Kidney (tissue), 14 donors: ENCODE measurements around the gene ADAMTS14. TPM values are rescaled to one million over a fixed set of nuclear protein-coding genes. Genes with fewer than 3 reads are reported as not detected.

Experiments
- DNase-seq, 5 donors: peaks; one replicate each; pipeline ENCODE4 v3.0.0-alpha.2; 2013 to 2020
- FAIRE-seq: peaks from 2 replicates; lab custom pipeline; 2012; peaks lifted over from hg19 to GRCh38; lab: Jason Lieb, UNC
- H3K27ac ChIP-seq, 2 donors: one replicate each; pipeline ENCODE4 v1.7.0; 2013; ENCODE audit warnings: low read depth in 2 of 2, low read length in 2 of 2, inconsistent platforms in 1 of 2
- H3K27me3 ChIP-seq: one replicate; pipeline ENCODE4 v1.7.1; 2013; ENCODE audit warnings: low read length, inconsistent platforms; ENCODE audit not compliant: control insufficient read depth, insufficient read depth
- H3K36me3 ChIP-seq, 3 donors: one replicate each; pipeline versions ENCODE4 v1.7.0 to v1.7.1; 2013; ENCODE audit warnings: low read length in 3 of 3, control low read depth in 1 of 3, inconsistent platforms in 1 of 3; ENCODE audit not compliant: insufficient read depth in 3 of 3, control insufficient read depth in 2 of 3
- H3K4me1 ChIP-seq, 3 donors: one replicate each; pipeline versions ENCODE4 v1.7.0 to v1.7.1; 2013; ENCODE audit warnings: low read length in 3 of 3, inconsistent platforms in 1 of 3, low read depth in 1 of 3; ENCODE audit not compliant: control insufficient read depth in 2 of 3, insufficient read depth in 2 of 3
- H3K4me3 ChIP-seq, 3 donors: one replicate each; pipeline versions ENCODE4 v1.7.0 to v1.8.1; 2013; ENCODE audit warnings: low read length in 3 of 3, control low read depth in 1 of 3, inconsistent platforms in 1 of 3
- H3K9ac ChIP-seq, 3 donors: one replicate each; pipeline versions ENCODE4 v1.7.0 to v1.7.1; 2013; ENCODE audit warnings: low read length in 3 of 3, control low read depth in 1 of 3, inconsistent platforms in 1 of 3
- H3K9me3 ChIP-seq, 3 donors: one replicate each; pipeline versions ENCODE4 v1.7.0 to v1.7.1; 2013; ENCODE audit warnings: low read length in 3 of 3, control low read depth in 1 of 3, inconsistent platforms in 1 of 3; ENCODE audit not compliant: control insufficient read depth in 2 of 3, insufficient read depth in 1 of 3
- intact Hi-C: fragments of 100-400 bp; cut with DNase I; formaldehyde crosslinking; loops from one replicate; pipeline ENCODE4 v1.11.1; 2022
- polyA plus RNA-seq: library from polyadenylated mRNA; stranded (reverse); fragments of 350-450 nt; fragmentation: Illumina TruSeq; extraction: RNeasy Lipid Tissue Mini Kit (QIAGEN cat#74804); gene quantifications from one replicate; pipeline ENCODE4 v1.2.3, GENCODE V29; 2014; ENCODE audit warnings: low read depth, low replicate concordance; ENCODE audit not compliant: insufficient read depth
- total RNA-seq: library from RNA; stranded (reverse); fragmentation: NEBNext Ultra II Directional; extraction: Animal tissue kit (Norgen Biotek cat#: 25700); gene quantifications from one replicate; pipeline ENCODE4 v1.2.1, GENCODE V29; 2021
- TF ChIP-seq, protein P1 (sequence below): IDR thresholded peaks from 3 replicates; pipeline ENCODE4 v1.5.1; 2012; ENCODE audit warnings: mild to moderate bottlenecking, moderate library complexity, borderline replicate concordance; ENCODE audit not compliant: insufficient read depth; ENCODE audit errors: extremely low read depth
- donor health status: control.
- donor health status: control.
- donor health status: control.
- donor health status: control.
- donor health status: control.
- donor health status: DM: yes; HTN: yes; CAD: no.
- donor health status: Normal renal cell carcinoma (clear cell type).

Gene ADAMTS14
- total and polyA plus RNA-seq, 2 donors from 2014 or later: 0.47 TPM; not detected in 1

DNA sequence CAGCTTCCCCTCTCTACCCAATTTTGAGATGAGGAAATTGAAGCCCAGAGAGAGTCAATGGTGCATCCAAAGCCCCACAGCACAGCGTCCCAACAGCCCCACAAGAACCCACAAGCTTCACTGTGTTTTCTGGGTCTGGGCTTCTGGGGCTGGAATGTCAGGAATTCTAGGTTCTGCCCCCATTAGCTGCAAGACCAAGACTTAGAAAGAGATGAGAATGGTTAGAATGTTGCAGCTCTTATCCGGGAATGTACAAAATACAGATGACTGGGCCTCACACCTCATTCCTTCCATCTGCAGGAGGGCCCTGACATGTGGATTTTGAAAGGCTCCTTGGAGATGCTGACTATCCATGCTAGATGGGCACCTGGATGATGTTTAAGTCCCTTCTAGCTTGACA lies 137.4 kb downstream of the ADAMTS14 start:
- H3K9ac ChIP-seq: no peak overlapping the region
- H3K27ac ChIP-seq: no peak overlapping the region
- intact Hi-C loops: loop anchor here (10.0 kb wide), 1 partner anchor 75 kb away; the partner anchor contains the start of gene PCBD1
- TF ChIP-seq, protein P1, sequence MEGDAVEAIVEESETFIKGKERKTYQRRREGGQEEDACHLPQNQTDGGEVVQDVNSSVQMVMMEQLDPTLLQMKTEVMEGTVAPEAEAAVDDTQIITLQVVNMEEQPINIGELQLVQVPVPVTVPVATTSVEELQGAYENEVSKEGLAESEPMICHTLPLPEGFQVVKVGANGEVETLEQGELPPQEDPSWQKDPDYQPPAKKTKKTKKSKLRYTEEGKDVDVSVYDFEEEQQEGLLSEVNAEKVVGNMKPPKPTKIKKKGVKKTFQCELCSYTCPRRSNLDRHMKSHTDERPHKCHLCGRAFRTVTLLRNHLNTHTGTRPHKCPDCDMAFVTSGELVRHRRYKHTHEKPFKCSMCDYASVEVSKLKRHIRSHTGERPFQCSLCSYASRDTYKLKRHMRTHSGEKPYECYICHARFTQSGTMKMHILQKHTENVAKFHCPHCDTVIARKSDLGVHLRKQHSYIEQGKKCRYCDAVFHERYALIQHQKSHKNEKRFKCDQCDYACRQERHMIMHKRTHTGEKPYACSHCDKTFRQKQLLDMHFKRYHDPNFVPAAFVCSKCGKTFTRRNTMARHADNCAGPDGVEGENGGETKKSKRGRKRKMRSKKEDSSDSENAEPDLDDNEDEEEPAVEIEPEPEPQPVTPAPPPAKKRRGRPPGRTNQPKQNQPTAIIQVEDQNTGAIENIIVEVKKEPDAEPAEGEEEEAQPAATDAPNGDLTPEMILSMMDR: no peak
- no peaks in the 10 kb centered on the region for H3K27me3 ChIP-seq
- H3K4me1 ChIP-seq: peaks cover 0 to 5% (median 0%) of the 10 kb centered on the region in 3 donors
- DNase-seq (no peak), FAIRE-seq (no peak)
- no peaks in the 10 kb centered on the region for H3K9me3 ChIP-seq
- no peak overlapping the region for H3K4me3 ChIP-seq
- H3K36me3 ChIP-seq: no peaks in the 10 kb centered on the region

DNA sequence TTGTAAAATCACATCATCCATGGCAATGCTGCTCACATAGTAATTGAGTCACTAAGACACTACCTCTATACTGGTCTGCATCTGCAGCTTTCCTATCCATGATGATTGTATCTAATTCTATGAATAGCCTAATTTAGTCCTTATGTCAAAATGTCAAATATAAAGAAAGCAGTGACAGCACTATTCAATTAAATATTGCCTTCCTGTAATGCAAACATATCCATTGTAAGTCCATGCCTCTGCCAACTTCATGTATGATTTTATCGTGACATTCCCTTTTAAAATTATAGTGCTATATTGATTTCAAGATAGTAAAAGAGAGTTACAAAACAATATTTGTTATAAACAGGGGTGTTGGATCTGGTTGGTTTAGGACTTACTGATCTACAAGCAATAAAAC lies 138.7 kb downstream of the ADAMTS14 start:
- Histone ChIP-seq H3K36me3 (no peaks in the 10 kb centered on the region), H3K4me3 (no peak overlapping the region), H3K9me3 (no peaks in the 10 kb centered on the region), H3K9ac (no peak overlapping the region), H3K4me1 (peaks cover 0 to 5% (median 0%) of the 10 kb centered on the region in 3 donors), H3K27ac (no peak overlapping the region), H3K27me3 (no peaks in the 10 kb centered on the region)
- FAIRE-seq: no peak
- TF ChIP-seq, protein P1: no peak
- no peak for DNase-seq
- intact Hi-C loops: loop anchor here (10.0 kb wide), 1 partner anchor 74 kb away; the partner anchor contains the start of gene PCBD1

DNA sequence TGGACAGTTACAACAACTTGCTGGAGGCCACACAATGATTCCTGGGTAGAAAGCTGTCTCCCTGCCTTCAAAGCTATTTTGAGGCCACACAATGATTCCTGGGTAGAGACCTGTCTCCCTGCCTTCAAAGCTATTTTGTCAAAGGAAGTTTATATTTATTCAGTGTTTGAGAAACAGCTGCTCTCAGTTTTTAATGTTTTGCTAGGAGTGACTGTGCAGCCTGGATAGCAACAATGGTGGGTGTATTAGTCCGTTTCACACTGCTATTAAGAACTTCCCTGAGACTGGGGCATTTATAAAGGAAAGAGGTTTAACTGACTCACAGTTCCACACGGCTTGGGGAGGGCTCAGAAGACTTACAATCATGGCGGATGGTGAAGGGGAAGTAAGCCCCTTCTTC lies 139.6 kb downstream of the ADAMTS14 start:
- no peak overlapping the region for H3K4me3 ChIP-seq
- intact Hi-C loops: loop anchor here (10.0 kb wide), 1 partner anchor 73 kb away; the partner anchor contains the start of gene PCBD1
- H3K27ac ChIP-seq: no peak overlapping the region
- no peak overlapping the region for H3K9ac ChIP-seq
- H3K9me3 ChIP-seq: no peaks in the 10 kb centered on the region
- DNase-seq: no peak
- H3K4me1 ChIP-seq: peaks cover 0 to 2% (median 0%) of the 10 kb centered on the region in 3 donors
- no peak for FAIRE-seq
- TF ChIP-seq, protein P1: no peak
- no peaks in the 10 kb centered on the region for H3K36me3 ChIP-seq
- H3K27me3 ChIP-seq: no peaks in the 10 kb centered on the region

Other genes starting within 250 kb of the ADAMTS14 start
- not detected for gene NODAL, start 230.8 kb upstream of the ADAMTS14 start, total RNA-seq
- not detected for gene NODAL, start 230.8 kb upstream of the ADAMTS14 start, polyA plus RNA-seq
- gene PALD1, start 193.7 kb upstream of the ADAMTS14 start, total RNA-seq: 14.4 TPM
- gene PALD1, start 193.7 kb upstream of the ADAMTS14 start, polyA plus RNA-seq: 3.0 TPM
- 8.8 TPM for gene PRF1, start 69.8 kb upstream of the ADAMTS14 start, total RNA-seq
- 1.4 TPM for gene PRF1, start 69.8 kb upstream of the ADAMTS14 start, polyA plus RNA-seq
- gene TBATA, start 112.9 kb downstream of the ADAMTS14 start, total RNA-seq: not detected
- 1.9 TPM for gene TBATA, start 112.9 kb downstream of the ADAMTS14 start, polyA plus RNA-seq
- gene SGPL1, start 143.4 kb downstream of the ADAMTS14 start, total RNA-seq: 105 TPM
- gene SGPL1, start 143.4 kb downstream of the ADAMTS14 start, polyA plus RNA-seq: 13.5 TPM
- 90.1 TPM for gene PCBD1, start 216.1 kb downstream of the ADAMTS14 start, total RNA-seq
- gene PCBD1, start 216.1 kb downstream of the ADAMTS14 start, polyA plus RNA-seq: 371 TPM